GM12878 (cell line): Measurements from ENCODE around the gene EMP3. TPM values are rescaled to one million over a fixed set of nuclear protein-coding genes. Genes with fewer than 3 reads are reported as not detected.
A peak's percentile ranks its signal among the peaks of the same experiment; 100 is the strongest.

ENCODE experiments used
- ATF3 ChIP-seq: IDR thresholded peaks from 2 replicates; pipeline ENCODE4 v1.6.1; 2011; ENCODE audit warnings: low read depth, mild to moderate bottlenecking, low read length, moderate library complexity, borderline replicate concordance; ENCODE audit errors: extremely low read depth
- BHLHE40 ChIP-seq, 2 experiments: fragments of 450-650 bp in 1 of 2; IDR thresholded peaks; 2 replicates each; pipeline ENCODE4 v1.6.1; 2011 to 2017; ENCODE audit warnings: low read depth in 2 of 2, borderline replicate concordance in 1 of 2, improper control_type of control experiment in 1 of 2, low read length in 1 of 2, mild to moderate bottlenecking in 1 of 2
- CBFB ChIP-seq: IDR thresholded peaks from 2 replicates; pipeline ENCODE4 v1.6.1; 2016; ENCODE audit warnings: antibody characterized with exemption, low read depth
- CEBPB ChIP-seq, 2 experiments: fragments of 150-350 bp in 1 of 2; IDR thresholded peaks; 2 replicates each; pipeline ENCODE4 v1.6.1; 2012 to 2014; ENCODE audit warnings: low read depth in 2 of 2, low read length in 2 of 2, borderline replicate concordance in 1 of 2, inconsistent platforms in 1 of 2
- CHD2 ChIP-seq: IDR thresholded peaks from 2 replicates; pipeline ENCODE4 v1.6.1; 2011; ENCODE audit warnings: low read depth, low read length, improper control_type of control experiment, borderline replicate concordance
- E4F1 ChIP-seq: fragments of 450-650 bp; IDR thresholded peaks from 2 replicates; pipeline ENCODE4 v1.6.1; 2018; ENCODE audit warnings: borderline replicate concordance, mild to moderate bottlenecking; ENCODE audit not compliant: partially characterized antibody
- ESRRA ChIP-seq: IDR thresholded peaks from 2 replicates; pipeline ENCODE4 v1.6.1; 2012; ENCODE audit warnings: mild to moderate bottlenecking, low read length, improper control_type of control experiment
- GABPA ChIP-seq: IDR thresholded peaks from 2 replicates; pipeline ENCODE4 v1.6.1; 2014; ENCODE audit warnings: antibody characterized with exemption, low read depth, mild to moderate bottlenecking, inconsistent platforms
- HCFC1 ChIP-seq: fragments of 150-350 bp; IDR thresholded peaks from 2 replicates; pipeline ENCODE4 v1.6.1; 2014; ENCODE audit warnings: low read length
- IKZF1 ChIP-seq: fragments of 450-650 bp; conservative IDR thresholded peaks from 2 replicates; pipeline ENCODE4 v1.6.1; 2017; ENCODE audit warnings: antibody characterized with exemption, mild to moderate bottlenecking
- IKZF2 ChIP-seq, 2 experiments: fragments of 450-650 bp; IDR thresholded peaks; 2 replicates each; pipeline ENCODE4 v1.6.1; 2017; ENCODE audit warnings: mild to moderate bottlenecking in 2 of 2, moderate library complexity in 2 of 2
- IRF3 ChIP-seq: fragments of 450-650 bp; IDR thresholded peaks from 2 replicates; pipeline ENCODE4 v1.6.1; 2014; ENCODE audit warnings: mild to moderate bottlenecking
- JUND ChIP-seq: IDR thresholded peaks from 2 replicates; pipeline ENCODE4 v1.6.1; 2012; ENCODE audit warnings: low read depth, mild to moderate bottlenecking, low read length, improper control_type of control experiment, moderate library complexity
- KLF5 ChIP-seq: fragments of 450-650 bp; IDR thresholded peaks from 2 replicates; pipeline ENCODE4 v1.6.1; 2014; ENCODE audit warnings: mild to moderate bottlenecking; ENCODE audit not compliant: partially characterized antibody
- LARP7 ChIP-seq: fragments of 450-650 bp; IDR thresholded peaks from 2 replicates; pipeline ENCODE4 v1.6.1; 2017; ENCODE audit warnings: mild to moderate bottlenecking
- MEF2B ChIP-seq: fragments of 450-650 bp; IDR thresholded peaks from 2 replicates; pipeline ENCODE4 v1.6.1; 2018; ENCODE audit warnings: mild to moderate bottlenecking, moderate library complexity; ENCODE audit not compliant: partially characterized antibody, poor library complexity, severe bottlenecking
- MTA2 ChIP-seq: fragments of 450-650 bp; IDR thresholded peaks from 2 replicates; pipeline ENCODE4 v1.6.1; 2016; ENCODE audit warnings: low read depth, mild to moderate bottlenecking, moderate library complexity
- MTA3 ChIP-seq: IDR thresholded peaks from 2 replicates; pipeline ENCODE4 v1.6.1; 2012; ENCODE audit warnings: low read length, inconsistent platforms, borderline replicate concordance
- NR2F1 ChIP-seq: fragments of 450-650 bp; conservative IDR thresholded peaks from 2 replicates; pipeline ENCODE4 v1.6.1; 2017; ENCODE audit warnings: mild to moderate bottlenecking
- PBX3 ChIP-seq: IDR thresholded peaks from 2 replicates; pipeline ENCODE4 v1.6.1; 2011; ENCODE audit warnings: mild to moderate bottlenecking, low read depth, low read length, moderate library complexity; ENCODE audit not compliant: insufficient replicate concordance
- PML ChIP-seq: IDR thresholded peaks from 2 replicates; pipeline ENCODE4 v1.6.1; 2012; ENCODE audit warnings: low read length, inconsistent platforms
- SUPT20H ChIP-seq: IDR thresholded peaks from 2 replicates; pipeline ENCODE4 v1.6.1; 2011; ENCODE audit warnings: low read depth, mild to moderate bottlenecking, low read length, moderate library complexity, borderline replicate concordance; ENCODE audit not compliant: control insufficient read depth
- polyA plus RNA-seq, 11 experiments: library from polyadenylated mRNA; depleted of rRNA in 4 of 11; unstranded in 6 of 11; stranded (reverse) in 5 of 11; fragments of >200 nt; fragmentation: Nextera tagmentation in 4 of 11; fragmentation: Illumina TruSeq in 1 of 11; extraction: Ambion mirVana in 4 of 11; extraction: Trizol in 1 of 11; gene quantifications; 1 replicate in 1 of 11; 2 replicates in 10 of 11; pipeline versions ENCODE4 v1.2.1 to v1.2.3, GENCODE V29; 2011 to 2016; ENCODE audit warnings: inconsistent platforms in 2 of 11, missing spikeins in 2 of 11, low read depth in 1 of 11
- total RNA-seq, 4 experiments: library from RNA; depleted of rRNA in 3 of 4; stranded (reverse); fragments of >200 nt in 3 of 4; fragmentation: Illumina TruSeq in 1 of 4; extraction: Trizol in 1 of 4; gene quantifications; 2 replicates each; pipeline versions ENCODE4 v1.2.1 to v1.2.3, GENCODE V29; 2013 to 2021
- TF ChIP-seq, protein P1 (sequence below): fragments of 150-350 bp; IDR thresholded peaks from 2 replicates; pipeline ENCODE4 v1.6.1; 2014; ENCODE audit warnings: mild to moderate bottlenecking, low read depth, low read length

EMP3 gene
- total and polyA plus RNA-seq, 10 of the 15 experiments (the other 5 are each of a cell fraction or from before 2014, with no cell fraction given) = 53.2 to 224 (median 134) TPM

- peak; percentile 85 for TF ChIP-seq CHD2
- TF ChIP-seq PBX3 = peak; percentile 34
- TF ChIP-seq LARP7 = peak; percentile 53
- TF ChIP-seq GABPA = 0 out of 2 replicates have a peak, but pooled peaks have one; percentile 66
- TF ChIP-seq IKZF2 (IDR thresholded peaks at IDR 0.05) = peak in 1 of 2 experiments; percentile 15; a peak in 2 of 4 replicates
- TF ChIP-seq BHLHE40 (IDR thresholded peaks at IDR 0.05; ENCODE audit: borderline replicate concordance in 1 of 2, low read depth in 2 of 2, low read length in 1 of 2) = peak; percentile 16 to 53; a peak in 1 of 4 replicates
- TF ChIP-seq JUND = 0 out of 2 replicates have a peak, but pooled peaks have one; percentile 31
- TF ChIP-seq E4F1 = peak; percentile 19
- 0 out of 2 replicates have a peak, but pooled peaks have one; percentile 21 for TF ChIP-seq IRF3
- TF ChIP-seq HCFC1 = peak; percentile 100
- no peak for TF ChIP-seq MTA2
- TF ChIP-seq PML = peak; percentile 26; the same call in 1 of the 2 replicates
- TF ChIP-seq IKZF1 = peak; percentile 98
- TF ChIP-seq MEF2B = peak; percentile 25
- TF ChIP-seq, protein P1, sequence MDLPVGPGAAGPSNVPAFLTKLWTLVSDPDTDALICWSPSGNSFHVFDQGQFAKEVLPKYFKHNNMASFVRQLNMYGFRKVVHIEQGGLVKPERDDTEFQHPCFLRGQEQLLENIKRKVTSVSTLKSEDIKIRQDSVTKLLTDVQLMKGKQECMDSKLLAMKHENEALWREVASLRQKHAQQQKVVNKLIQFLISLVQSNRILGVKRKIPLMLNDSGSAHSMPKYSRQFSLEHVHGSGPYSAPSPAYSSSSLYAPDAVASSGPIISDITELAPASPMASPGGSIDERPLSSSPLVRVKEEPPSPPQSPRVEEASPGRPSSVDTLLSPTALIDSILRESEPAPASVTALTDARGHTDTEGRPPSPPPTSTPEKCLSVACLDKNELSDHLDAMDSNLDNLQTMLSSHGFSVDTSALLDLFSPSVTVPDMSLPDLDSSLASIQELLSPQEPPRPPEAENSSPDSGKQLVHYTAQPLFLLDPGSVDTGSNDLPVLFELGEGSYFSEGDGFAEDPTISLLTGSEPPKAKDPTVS = 0 out of 2 replicates have a peak, but pooled peaks have one; percentile 57
- TF ChIP-seq MTA3 = peak; percentile 51; the same call in 1 of the 2 replicates
- peak; percentile 48 for TF ChIP-seq KLF5
- TF ChIP-seq NR2F1 = peak; percentile 64
- no peak for TF ChIP-seq SUPT20H
- TF ChIP-seq CEBPB (IDR thresholded peaks at IDR 0.05; ENCODE audit: borderline replicate concordance in 1 of 2, low read depth in 2 of 2, low read length in 2 of 2) = no peak
- TF ChIP-seq ATF3 = peak; percentile 65; the same call in 1 of the 2 replicates
- no peak for TF ChIP-seq ESRRA
- TF ChIP-seq CBFB = peak; percentile 53; the same call in 1 of the 2 replicates
Measured at GRCh38 chr19:48330012-48330681, 4.8 kb downstream of the EMP3 start (continued).
